Smooth muscle cell (in vitro differentiated cells): Measurements from ENCODE around the gene LAMTOR4. TPM values are rescaled to one million over a fixed set of nuclear protein-coding genes. Genes with fewer than 3 reads are reported as not detected.

Experiments used
- DNase-seq: peaks from one replicate; lab custom pipeline; 2025; ENCODE audit not compliant: unreplicated experiment; lab: John Stamatoyannopoulos, UW
- H2AFZ ChIP-seq: fragments of 200-600 bp; sonication (generic); 2 replicates; pipeline ENCODE4 v1.6.0; 2016; ENCODE audit warnings: antibody characterized with exemption, low read depth, mild to moderate bottlenecking
- H3F3A ChIP-seq: fragments of 200-600 bp; sonication (generic); 2 replicates; pipeline ENCODE4 v1.6.0; 2017; ENCODE audit warnings: antibody characterized with exemption, low read depth
- H3K27ac ChIP-seq: fragments of 200-600 bp; sonication (generic); 2 replicates; pipeline ENCODE4 v1.5.1; 2016; ENCODE audit warnings: low read depth, mild to moderate bottlenecking
- H3K27me3 ChIP-seq: fragments of 200-600 bp; sonication (generic); 2 replicates; pipeline ENCODE4 v1.6.1; 2016; ENCODE audit warnings: low read depth, mild to moderate bottlenecking
- H3K36me3 ChIP-seq: fragments of 200-600 bp; sonication (generic); 2 replicates; pipeline ENCODE4 v1.5.1; 2016; ENCODE audit warnings: low read depth
- H3K4me1 ChIP-seq: fragments of 200-600 bp; sonication (generic); 2 replicates; pipeline ENCODE4 v1.5.1; 2016; ENCODE audit warnings: low read depth
- H3K4me2 ChIP-seq: fragments of 200-600 bp; sonication (generic); 2 replicates; pipeline ENCODE4 v1.6.0; 2016; ENCODE audit warnings: mild to moderate bottlenecking
- H3K4me3 ChIP-seq: fragments of 200-600 bp; sonication (generic); 2 replicates; pipeline ENCODE4 v1.5.1; 2016; ENCODE audit warnings: mild to moderate bottlenecking
- H3K79me2 ChIP-seq: fragments of 200-600 bp; sonication (generic); 2 replicates; pipeline ENCODE4 v1.6.0; 2016; ENCODE audit warnings: low read depth, mild to moderate bottlenecking
- H3K9ac ChIP-seq: fragments of 200-600 bp; sonication (generic); 2 replicates; pipeline ENCODE4 v1.6.0; 2016; ENCODE audit warnings: low read depth
- H3K9me3 ChIP-seq: fragments of 200-600 bp; sonication (generic); replicated peaks from 2 replicates; pipeline ENCODE4 v1.5.1; 2016; ENCODE audit warnings: low read depth
- H4K20me1 ChIP-seq: fragments of 200-600 bp; sonication (generic); 2 replicates; pipeline ENCODE4 v1.6.0; 2016; ENCODE audit warnings: low read depth
- CTCF ChIP-seq: fragments of 200-600 bp; sonication (generic); IDR thresholded peaks from 2 replicates; pipeline ENCODE4 v1.5.1; 2017; ENCODE audit warnings: borderline replicate concordance, mild to moderate bottlenecking, antibody characterized with exemption; ENCODE audit not compliant: insufficient read depth, poor library complexity, severe bottlenecking
- WGBS: methylation state at CpG from one replicate; pipeline ENCODE4 v1.1.7; 2016; ENCODE audit warnings: low lambda C conversion rate; 5-methylcytosine and 5-hydroxymethylcytosine counted together
- polyA plus RNA-seq: library from polyadenylated mRNA; unstranded; fragments of >200 nt; fragmentation: Nextera tagmentation; extraction: Ambion mirVana; gene quantifications from 2 replicates; pipeline ENCODE4 v1.2.1, GENCODE V29; 2016
- total RNA-seq: library from RNA; depleted of rRNA; stranded (reverse); fragments of >200 nt; gene quantifications from 2 replicates; pipeline ENCODE4 v1.2.3, GENCODE V29; 2014

The LAMTOR4 gene
- total and polyA plus RNA-seq, 2 experiments from 2014 or later = 108 to 203 TPM

- Histone ChIP-seq H3K27ac (peak within 1 kb of the TSS; percentile 50), H3K4me2 (peak within 1 kb of the TSS; percentile 99), H3K36me3 (no peaks in the 10 kb centered on the region), H2AFZ (peak within 1 kb of the TSS; percentile 83), H4K20me1 (peaks cover 27% of the 10 kb centered on the region), H3K27me3 (no peaks in the 10 kb centered on the region), H3K9ac (peak within 1 kb of the TSS; percentile 86), H3K4me1 (peaks cover 9% of the 10 kb centered on the region), H3K79me2 (no peaks in the 10 kb centered on the region), H3K9me3 (no peaks in the 10 kb centered on the region), H3F3A (peaks cover 10% of the 10 kb centered on the region), H3K4me3 (peak within 1 kb of the TSS; percentile 100)
- DNase-seq = peak; percentile 82
- 11% methylated on average over 31 of the region's 87 CpGs for WGBS
- TF ChIP-seq CTCF = no peak
These were observed 9.7 kb downstream of the LAMTOR4 start, which contains the start of gene TRAPPC14 for GRCh38 chr7:100158229-100159098. Gene TRAPPC14 (minus strand): TSS chr7:100158723. CDS start chr7:100158499, 224 bp downstream.

DNA sequence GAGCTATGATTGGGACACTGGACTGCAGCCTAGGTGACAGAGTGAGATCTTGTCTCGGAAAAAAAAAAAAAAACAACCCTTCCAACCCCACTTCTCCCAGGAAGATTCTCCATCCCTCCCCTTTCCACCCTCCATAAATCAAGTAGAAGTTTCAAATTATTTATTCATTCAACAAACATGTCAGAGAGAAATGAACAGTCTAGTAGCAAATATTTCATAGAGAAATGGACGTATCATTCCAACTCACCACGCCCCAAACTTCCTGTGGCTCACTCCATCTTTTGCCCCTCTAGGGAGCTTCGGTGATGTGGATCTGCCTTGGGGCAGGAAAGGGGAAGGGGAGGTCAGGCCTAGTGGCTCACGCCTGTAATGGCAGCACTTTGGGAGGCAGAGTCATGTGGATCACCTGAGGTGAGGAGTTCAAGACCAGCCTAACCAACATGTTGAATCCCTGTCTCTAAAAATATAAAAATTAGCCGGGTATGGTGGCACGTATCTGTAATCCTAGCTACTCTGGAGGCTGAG, 10.4 kb downstream of the LAMTOR4 start:
- H3K36me3 ChIP-seq = no peaks in the 10 kb centered on the region
- TF ChIP-seq CTCF = no peak
- peak overlapping the region; percentile 100 for H3K4me3 ChIP-seq
- peak overlapping the region; percentile 7 for H3K27ac ChIP-seq
- H3K4me1 ChIP-seq = peaks cover 9% of the 10 kb centered on the region
- no peak for DNase-seq
- peaks cover 10% of the 10 kb centered on the region for H3F3A ChIP-seq
- no peak overlapping the region for H3K9ac ChIP-seq
- no peaks in the 10 kb centered on the region for H3K27me3 ChIP-seq
- H4K20me1 ChIP-seq = peaks cover 27% of the 10 kb centered on the region
- peak overlapping the region; percentile 52 for H2AFZ ChIP-seq
- no peaks in the 10 kb centered on the region for H3K79me2 ChIP-seq
- 87% methylated on average over 7 of the region's 7 CpGs for WGBS
- H3K4me2 ChIP-seq = peak overlapping the region; percentile 99
- H3K9me3 ChIP-seq = no peaks in the 10 kb centered on the region

- no peak for TF ChIP-seq CTCF
- Histone ChIP-seq H3K4me3 (no peak overlapping the region), H3F3A (peaks cover 10% of the 10 kb centered on the region), H3K9me3 (no peaks in the 10 kb centered on the region), H3K27ac (no peak overlapping the region), H4K20me1 (peaks cover 20% of the 10 kb centered on the region), H2AFZ (no peak overlapping the region), H3K36me3 (no peaks in the 10 kb centered on the region), H3K9ac (no peak overlapping the region), H3K4me2 (no peak overlapping the region), H3K4me1 (peaks cover 9% of the 10 kb centered on the region), H3K79me2 (no peaks in the 10 kb centered on the region), H3K27me3 (no peaks in the 10 kb centered on the region)
- DNase-seq = no peak
- WGBS = 97% methylated on average over 18 of the region's 18 CpGs
These were observed 11.3 kb downstream of the LAMTOR4 start for GRCh38 chr7:100160067-100160466.
